ENCODE results near the gene WDR93.

DNA sequence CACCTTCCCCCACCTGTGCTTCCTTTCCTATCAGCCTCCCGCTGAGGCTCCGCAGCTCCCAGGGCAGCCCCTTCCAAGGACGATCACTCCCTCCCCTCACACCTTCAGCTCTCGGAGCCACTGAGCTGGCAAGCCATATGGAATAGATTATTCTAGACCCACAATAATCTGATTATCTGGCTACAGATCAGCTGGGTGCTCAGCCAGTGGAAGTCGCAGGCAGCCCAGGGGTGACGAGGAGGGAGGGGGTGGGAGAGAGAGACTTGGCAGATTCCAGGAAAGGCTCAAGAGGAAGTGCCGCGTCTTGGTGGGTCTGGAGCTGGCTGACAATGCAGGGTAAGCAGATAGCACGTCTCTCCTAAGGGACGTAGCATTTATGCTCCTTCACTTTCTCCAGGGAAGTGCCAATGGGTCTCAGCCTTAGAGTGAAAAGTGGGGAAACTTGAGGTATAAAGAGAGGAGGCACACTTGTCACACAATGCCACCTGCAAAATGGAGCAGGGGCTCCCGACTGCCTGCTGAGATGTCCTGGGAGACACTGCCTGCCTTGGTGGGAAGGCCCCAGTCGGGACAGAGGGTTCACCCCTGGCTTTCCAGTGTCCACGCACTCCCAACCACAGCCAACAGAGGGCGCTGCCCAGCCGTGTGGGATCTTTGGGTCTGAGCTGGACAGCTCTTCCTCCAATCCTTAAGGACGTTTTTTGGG is 69.8 kb downstream of the WDR93 start:
- TF ChIP-seq, protein P1, sequence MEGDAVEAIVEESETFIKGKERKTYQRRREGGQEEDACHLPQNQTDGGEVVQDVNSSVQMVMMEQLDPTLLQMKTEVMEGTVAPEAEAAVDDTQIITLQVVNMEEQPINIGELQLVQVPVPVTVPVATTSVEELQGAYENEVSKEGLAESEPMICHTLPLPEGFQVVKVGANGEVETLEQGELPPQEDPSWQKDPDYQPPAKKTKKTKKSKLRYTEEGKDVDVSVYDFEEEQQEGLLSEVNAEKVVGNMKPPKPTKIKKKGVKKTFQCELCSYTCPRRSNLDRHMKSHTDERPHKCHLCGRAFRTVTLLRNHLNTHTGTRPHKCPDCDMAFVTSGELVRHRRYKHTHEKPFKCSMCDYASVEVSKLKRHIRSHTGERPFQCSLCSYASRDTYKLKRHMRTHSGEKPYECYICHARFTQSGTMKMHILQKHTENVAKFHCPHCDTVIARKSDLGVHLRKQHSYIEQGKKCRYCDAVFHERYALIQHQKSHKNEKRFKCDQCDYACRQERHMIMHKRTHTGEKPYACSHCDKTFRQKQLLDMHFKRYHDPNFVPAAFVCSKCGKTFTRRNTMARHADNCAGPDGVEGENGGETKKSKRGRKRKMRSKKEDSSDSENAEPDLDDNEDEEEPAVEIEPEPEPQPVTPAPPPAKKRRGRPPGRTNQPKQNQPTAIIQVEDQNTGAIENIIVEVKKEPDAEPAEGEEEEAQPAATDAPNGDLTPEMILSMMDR (IDR thresholded peaks at IDR 0.05; ENCODE audit: low read depth, low read length, poor library complexity, severe bottlenecking) = peak; percentile 98
- TF ChIP-seq EZH2phosphoT487 (IDR thresholded peaks at IDR 0.05; ENCODE audit: borderline replicate concordance, low read length) = no peak
